Mucosa of descending colon (tissue), 3 donors: ENCODE results near the gene FAM227A. TPM values are rescaled to one million over a fixed set of nuclear protein-coding genes. Genes with fewer than 3 reads are reported as not detected.

ENCODE experiments used
- ATAC-seq: fragments of 200-7000 bp; cut with Tn5 transposase; one replicate; pipeline ENCODE4 v1.9.1; 2020; ENCODE audit warnings: mild to moderate bottlenecking, moderate library complexity
- DNase-seq, 3 donors: peaks; one replicate each; pipeline ENCODE4 v3.0.0-alpha.2; 2020
- H3K36me3 ChIP-seq: fragments of 200-600 bp; one replicate; pipeline ENCODE4 v1.8.0; 2021; ENCODE audit warnings: low read depth, mild to moderate bottlenecking
- H3K4me1 ChIP-seq: fragments of 200-600 bp; one replicate; pipeline ENCODE4 v1.8.0; 2021; ENCODE audit warnings: low read depth, mild to moderate bottlenecking
- H3K4me3 ChIP-seq: fragments of 200-600 bp; one replicate; pipeline ENCODE4 v1.8.0; 2021; ENCODE audit warnings: mild to moderate bottlenecking
- H3K9me3 ChIP-seq: fragments of 200-600 bp; one replicate; pipeline ENCODE4 v1.8.0; 2021; ENCODE audit warnings: mild to moderate bottlenecking
- intact Hi-C, 2 donors: fragments of 100-400 bp; cut with DNase I in 1 of 2; cut with micrococcal nuclease in 1 of 2; formaldehyde crosslinking; loops; one replicate each; pipeline versions ENCODE4 v1.11.0 to v1.11.1; 2022; cut with DNase I, micrococcal nuclease
- total RNA-seq, 3 donors: library from RNA; stranded (reverse); fragmentation: NEBNext Ultra II Directional in 2 of 3; extraction: Animal tissue kit (Norgen Biotek cat#: 25700) in 2 of 3; gene quantifications; one replicate each; pipeline versions ENCODE4 v1.2.1 to v1.2.4, GENCODE V29; 2021 to 2023
- TF ChIP-seq, protein P1 (sequence below): fragments of 200-600 bp; IDR thresholded peaks from one replicate; pipeline ENCODE4 v1.8.0; 2022; ENCODE audit warnings: antibody characterized with exemption, mild to moderate bottlenecking
- donor health status: DM: no; HTN: no; CAD: no; lungs with moderate emphysema.
- donor health status: DM: no; HTN: no; CAD: no.
- donor health status: DM: no; HTN: yes; CAD: no.

FAM227A gene
- total RNA-seq, 3 donors from 2014 or later, result 0.52 to 1.5 (median 1.3) TPM

DNA sequence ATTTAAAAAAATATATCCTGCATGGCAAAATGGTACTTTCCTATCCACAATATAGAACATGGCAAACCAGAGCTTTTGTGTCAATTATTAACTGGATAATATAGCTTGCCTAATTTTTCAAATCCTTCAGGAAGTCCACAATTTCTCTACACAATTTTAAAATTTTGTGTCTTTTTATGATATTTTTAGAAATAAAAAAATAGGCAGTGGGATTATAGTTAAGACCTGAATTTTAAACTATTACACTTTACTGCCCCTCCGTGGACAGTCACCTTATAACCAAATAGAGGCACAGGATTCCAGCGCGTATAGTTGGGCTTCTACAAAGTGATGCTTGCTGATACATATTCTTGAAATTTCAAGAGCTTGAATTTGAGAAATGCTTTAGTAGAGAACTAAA is 84.1 kb downstream of the FAM227A start:
- no peaks in the 10 kb centered on the region for H3K9me3 ChIP-seq
- H3K4me1 ChIP-seq, result peaks cover 7% of the 10 kb centered on the region
- peak in 1 of 3 donors; percentile 73 for DNase-seq
- intact Hi-C loops, result no loop called here
- no peak for ATAC-seq
- no peaks in the 10 kb centered on the region for H3K36me3 ChIP-seq
- TF ChIP-seq, protein P1, sequence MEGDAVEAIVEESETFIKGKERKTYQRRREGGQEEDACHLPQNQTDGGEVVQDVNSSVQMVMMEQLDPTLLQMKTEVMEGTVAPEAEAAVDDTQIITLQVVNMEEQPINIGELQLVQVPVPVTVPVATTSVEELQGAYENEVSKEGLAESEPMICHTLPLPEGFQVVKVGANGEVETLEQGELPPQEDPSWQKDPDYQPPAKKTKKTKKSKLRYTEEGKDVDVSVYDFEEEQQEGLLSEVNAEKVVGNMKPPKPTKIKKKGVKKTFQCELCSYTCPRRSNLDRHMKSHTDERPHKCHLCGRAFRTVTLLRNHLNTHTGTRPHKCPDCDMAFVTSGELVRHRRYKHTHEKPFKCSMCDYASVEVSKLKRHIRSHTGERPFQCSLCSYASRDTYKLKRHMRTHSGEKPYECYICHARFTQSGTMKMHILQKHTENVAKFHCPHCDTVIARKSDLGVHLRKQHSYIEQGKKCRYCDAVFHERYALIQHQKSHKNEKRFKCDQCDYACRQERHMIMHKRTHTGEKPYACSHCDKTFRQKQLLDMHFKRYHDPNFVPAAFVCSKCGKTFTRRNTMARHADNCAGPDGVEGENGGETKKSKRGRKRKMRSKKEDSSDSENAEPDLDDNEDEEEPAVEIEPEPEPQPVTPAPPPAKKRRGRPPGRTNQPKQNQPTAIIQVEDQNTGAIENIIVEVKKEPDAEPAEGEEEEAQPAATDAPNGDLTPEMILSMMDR, result no peak
- no peak overlapping the region for H3K4me3 ChIP-seq

DNA sequence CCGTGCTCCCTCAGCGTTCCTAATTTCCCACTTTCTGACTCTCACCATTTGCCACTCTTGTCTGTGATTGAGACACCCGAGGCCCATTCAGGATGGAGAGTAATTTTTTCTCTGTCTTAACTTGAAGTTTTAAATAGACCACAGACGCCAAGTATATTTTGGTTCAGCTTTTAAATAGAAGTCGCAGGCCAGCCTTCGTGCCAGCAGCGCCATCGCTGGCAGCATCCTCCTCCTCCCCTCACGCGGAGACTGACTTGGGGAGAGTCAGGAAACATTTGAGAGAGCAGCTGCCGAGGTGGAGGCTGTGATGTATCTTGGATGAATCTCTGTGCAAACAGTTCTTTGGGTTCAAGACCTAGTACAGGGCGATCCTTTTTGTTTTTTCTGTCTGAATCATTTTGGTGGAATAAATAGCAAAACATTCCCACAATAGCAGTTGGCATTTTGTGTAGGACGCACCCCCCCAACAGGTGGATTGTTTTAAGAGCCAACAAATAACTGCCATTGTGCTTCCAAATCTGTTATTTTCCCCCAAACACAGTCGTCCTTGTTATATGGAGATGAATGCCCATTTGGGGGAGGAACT is 85.3 kb downstream of the FAM227A start:
- peak; percentile 39 for ATAC-seq
- no peaks in the 10 kb centered on the region for H3K36me3 ChIP-seq
- intact Hi-C loops, result no loop called here

DNA sequence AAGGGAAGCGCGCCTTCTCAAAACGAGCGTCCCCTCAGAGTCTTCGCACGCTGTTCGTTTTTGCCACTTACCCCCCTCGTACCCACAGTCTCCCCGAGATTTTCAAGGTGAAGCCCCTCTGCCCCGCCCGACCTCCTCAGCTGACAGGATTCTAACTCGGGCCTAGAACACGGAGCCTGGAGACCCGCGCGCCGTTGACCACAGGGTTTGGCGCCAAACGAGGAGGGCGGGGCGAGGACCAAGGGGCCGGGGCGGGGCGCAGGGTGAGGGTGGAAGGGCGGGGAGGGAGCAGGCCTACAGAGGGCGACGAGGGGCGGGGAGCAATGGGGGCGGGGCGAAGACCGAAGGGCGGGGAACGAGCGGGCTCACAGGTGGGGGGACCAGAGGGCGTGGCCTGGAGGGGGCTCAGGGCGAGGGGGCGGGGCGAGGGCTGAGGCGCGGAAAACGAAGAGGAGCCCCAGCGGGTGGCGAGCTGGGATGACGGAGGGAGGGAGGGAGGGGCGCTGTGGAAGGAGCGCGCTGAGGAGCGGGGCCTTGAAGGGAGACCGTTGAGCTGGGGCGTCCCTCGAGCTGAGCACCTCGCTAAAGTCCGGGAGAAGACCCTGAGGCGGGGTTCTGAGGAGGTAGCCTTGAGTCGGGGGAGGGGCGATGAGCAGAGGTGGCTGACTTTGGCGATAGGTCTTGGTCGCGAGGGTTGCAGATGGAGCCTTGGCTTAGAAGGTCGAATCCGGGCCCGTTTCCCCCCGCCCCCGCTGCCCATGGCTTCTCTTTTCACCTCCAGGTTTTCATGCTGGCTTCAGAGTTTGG is 86.0 kb downstream of the FAM227A start, which contains the start of gene DMC1:
TSS of gene DMC1 (minus strand) at position 212 of the 807 bp plus-strand sequence. CDS start 1,927 bp downstream, outside the sequence.
- TF ChIP-seq, protein P1, result no peak
- H3K9me3 ChIP-seq, result no peaks in the 10 kb centered on the region
- peak; percentile 99 for ATAC-seq
- intact Hi-C loops, result no loop called here
- H3K4me1 ChIP-seq, result peaks cover 7% of the 10 kb centered on the region
- DNase-seq, result peak; percentile 95 to 97 (median 96)
- no peaks in the 10 kb centered on the region for H3K36me3 ChIP-seq
- peak within 1 kb of the TSS; percentile 26 for H3K4me3 ChIP-seq

More for the DNA sequence above, 85.3 kb downstream of the FAM227A start:
- H3K4me1 ChIP-seq, result peaks cover 7% of the 10 kb centered on the region
- H3K9me3 ChIP-seq, result no peaks in the 10 kb centered on the region
- peak; percentile 36 to 53 (median 50) for DNase-seq
- TF ChIP-seq, protein P1, result no peak
- peak overlapping the region; percentile 26 for H3K4me3 ChIP-seq

DNA sequence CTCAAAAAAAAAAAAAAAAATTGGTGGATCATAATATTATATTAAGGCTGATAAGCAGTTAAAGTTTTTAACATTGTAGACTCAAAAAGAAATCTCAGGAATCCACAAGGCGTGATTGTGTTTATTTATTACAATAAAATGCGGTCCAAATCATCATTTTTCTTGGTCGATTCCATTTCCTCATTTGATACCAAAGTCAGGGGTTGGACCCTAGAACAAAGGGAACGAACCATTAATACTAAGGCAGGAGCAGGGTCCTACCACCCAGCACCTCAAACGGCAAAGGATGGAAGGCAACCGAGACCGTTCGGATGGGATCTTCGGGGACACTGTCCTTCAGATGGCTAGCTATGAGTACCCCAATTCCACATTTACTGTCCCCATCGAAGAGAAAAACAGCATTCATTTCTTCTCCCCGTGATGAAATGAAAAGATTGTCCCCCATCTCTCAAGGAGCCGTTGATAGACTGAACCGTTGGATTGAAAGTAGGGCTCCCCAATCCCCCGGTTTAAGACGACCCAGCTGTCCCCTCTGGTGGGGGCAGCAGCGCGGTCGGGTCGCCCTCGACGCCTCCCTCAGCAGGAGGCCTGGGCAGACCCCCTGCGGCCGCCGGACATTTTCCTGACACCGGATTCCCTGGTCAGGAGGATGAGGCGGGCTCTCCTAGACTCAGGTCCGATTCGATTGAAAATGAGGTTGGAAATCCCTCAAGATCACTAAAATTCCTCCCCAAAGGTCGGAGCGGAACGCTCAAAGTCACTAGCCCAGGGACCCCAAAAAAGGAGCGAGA is 86.8 kb downstream of the FAM227A start:
- TF ChIP-seq, protein P1, result no peak
- intact Hi-C loops, result no loop called here
- peak in 2 of 3 donors; percentile 44 to 50 for DNase-seq
- Histone ChIP-seq H3K9me3 (no peaks in the 10 kb centered on the region), H3K36me3 (no peaks in the 10 kb centered on the region), H3K4me1 (peaks cover 7% of the 10 kb centered on the region), H3K4me3 (no peak overlapping the region)
- ATAC-seq, result peak; percentile 2

DNA sequence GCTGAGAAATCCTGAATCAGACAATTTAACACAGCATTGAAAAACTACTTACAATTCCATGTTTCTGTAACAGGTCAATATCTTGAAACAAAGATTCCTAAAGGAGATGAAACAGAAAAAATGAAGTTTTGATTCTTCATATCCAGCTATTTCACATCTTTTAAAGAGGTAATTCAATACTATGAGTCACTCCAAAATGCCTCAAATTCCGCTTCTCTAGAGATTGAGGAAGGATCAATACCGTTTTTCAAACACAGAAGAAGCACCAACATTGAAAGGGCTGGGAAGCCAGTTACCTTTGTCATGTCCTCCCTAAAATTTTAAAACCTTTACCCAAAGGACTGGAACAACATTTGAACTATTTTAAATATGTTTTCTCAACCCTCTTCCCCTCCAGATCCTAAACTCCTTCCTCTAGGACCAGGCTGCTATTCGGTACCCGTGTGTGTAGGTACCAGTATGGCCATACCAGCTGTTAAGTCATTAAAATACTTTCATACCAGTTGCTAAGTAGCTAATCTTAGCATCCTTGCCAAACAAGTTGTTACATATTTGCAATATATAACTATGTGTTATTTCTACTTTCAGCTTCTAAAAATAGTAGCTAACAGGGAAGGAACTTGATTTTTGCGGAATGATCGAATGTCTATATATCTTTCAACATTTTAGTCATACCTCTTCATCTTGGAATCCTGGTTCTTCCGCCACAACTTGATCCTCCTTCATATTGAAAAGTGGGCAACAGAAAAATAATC is 88.5 kb downstream of the FAM227A start:
- TF ChIP-seq, protein P1, result no peak
- Histone ChIP-seq H3K9me3 (no peaks in the 10 kb centered on the region), H3K4me1 (peaks cover 7% of the 10 kb centered on the region), H3K36me3 (no peaks in the 10 kb centered on the region), H3K4me3 (no peak overlapping the region)
- DNase-seq (no peak), ATAC-seq (no peak)
- intact Hi-C loops, result no loop called here
